SK-N-SH treated with all-trans-retinoic acid at 6 μM for 48 hours (cell line): ENCODE results near the gene NCOA6.
A peak's percentile ranks its signal among the peaks of the same experiment; 100 is the strongest.
"Not testable (repeated sequence)": the region's sequence is repeated elsewhere in the genome, so short reads cannot be mapped to it uniquely, and the experiment has no call there.

Source experiments
- ATAC-seq: fragments of 200-7000 bp; cut with Tn5 transposase; 3 replicates; pipeline ENCODE4 v1.9.1; 2020; ENCODE audit warnings: mild to moderate bottlenecking, moderate library complexity
- ARNTL ChIP-seq: fragments of 450-650 bp; formaldehyde crosslinking; IDR thresholded peaks from 2 replicates; pipeline ENCODE4 v1.5.0; 2020; ENCODE audit warnings: low read depth, mild to moderate bottlenecking, moderate library complexity, borderline replicate concordance
- BACH2 ChIP-seq: fragments of 250-450 bp; sonication (Bioruptor Pico); IDR thresholded peaks from 2 replicates; pipeline ENCODE4 v1.9.0; 2021; ENCODE audit warnings: mild to moderate bottlenecking, borderline replicate concordance
- CSDC2 ChIP-seq: fragments of 250-450 bp; sonication (Bioruptor Pico); IDR thresholded peaks from 2 replicates; pipeline ENCODE4 v1.5.0; 2020; ENCODE audit warnings: mild to moderate bottlenecking, moderate library complexity
- ESRRG ChIP-seq: fragments of 250-450 bp; sonication (Bioruptor Pico); IDR thresholded peaks from 2 replicates; pipeline ENCODE4 v1.6.1; 2021; ENCODE audit warnings: mild to moderate bottlenecking
- GLIS3 ChIP-seq: fragments of 250-450 bp; sonication (Bioruptor Pico); IDR thresholded peaks from 2 replicates; pipeline ENCODE4 v1.5.0; 2020; ENCODE audit warnings: mild to moderate bottlenecking, moderate library complexity
- ISL1 ChIP-seq: fragments of 250-450 bp; sonication (Bioruptor Pico); IDR thresholded peaks from 2 replicates; pipeline ENCODE4 v2.1.2; 2022; ENCODE audit warnings: mild to moderate bottlenecking, moderate library complexity
- OSR1 ChIP-seq: fragments of 250-450 bp; sonication (Bioruptor Pico); IDR thresholded peaks from 2 replicates; pipeline ENCODE4 v1.8.0; 2022; ENCODE audit warnings: moderate library complexity, mild to moderate bottlenecking, inconsistent platforms
- RARB ChIP-seq: fragments of 250-450 bp; sonication (Bioruptor Pico); IDR thresholded peaks from 2 replicates; pipeline ENCODE4 v1.8.0; 2021; ENCODE audit warnings: mild to moderate bottlenecking, moderate library complexity
- SNAI2 ChIP-seq: fragments of 250-450 bp; sonication (Bioruptor Pico); IDR thresholded peaks from 2 replicates; pipeline ENCODE4 v1.5.0; 2020; ENCODE audit warnings: mild to moderate bottlenecking, moderate library complexity
- TCF4 ChIP-seq: fragments of 250-450 bp; sonication (Bioruptor Pico); IDR thresholded peaks from 2 replicates; pipeline ENCODE4 v1.8.0; 2021; ENCODE audit warnings: mild to moderate bottlenecking, moderate library complexity, borderline replicate concordance
- TOX ChIP-seq: fragments of 250-450 bp; sonication (Bioruptor Pico); IDR thresholded peaks from 2 replicates; pipeline ENCODE4 v1.8.0; 2021; ENCODE audit warnings: mild to moderate bottlenecking, moderate library complexity, borderline replicate concordance
- ZC3H10 ChIP-seq: fragments of 250-450 bp; sonication (Bioruptor Pico); IDR thresholded peaks from 2 replicates; pipeline ENCODE4 v1.5.1; 2021; ENCODE audit warnings: mild to moderate bottlenecking, moderate library complexity
- ZFP3 ChIP-seq: fragments of 250-450 bp; sonication (Bioruptor Pico); IDR thresholded peaks from 2 replicates; pipeline ENCODE4 v1.5.0; 2020; ENCODE audit warnings: mild to moderate bottlenecking, moderate library complexity
- ZFP30 ChIP-seq: fragments of 450-650 bp; formaldehyde crosslinking; IDR thresholded peaks from 2 replicates; pipeline ENCODE4 v1.5.0; 2022; ENCODE audit warnings: mild to moderate bottlenecking, moderate library complexity
- ZNF565 ChIP-seq: fragments of 450-650 bp; formaldehyde crosslinking; conservative IDR thresholded peaks from 2 replicates; pipeline ENCODE4 v1.5.0; 2020; ENCODE audit warnings: low read depth, mild to moderate bottlenecking, moderate library complexity
- ZNF70 ChIP-seq: fragments of 450-650 bp; formaldehyde crosslinking; IDR thresholded peaks from 2 replicates; pipeline ENCODE4 v1.5.0; 2020; ENCODE audit warnings: mild to moderate bottlenecking, moderate library complexity
- TF ChIP-seq, protein P1 (sequence below): fragments of 250-450 bp; sonication (Bioruptor Pico); IDR thresholded peaks from 2 replicates; pipeline ENCODE4 v1.8.0; 2020; ENCODE audit warnings: mild to moderate bottlenecking, moderate library complexity, borderline replicate concordance
- TF ChIP-seq, protein P2 (sequence below): fragments of 250-450 bp; sonication (Bioruptor Pico); IDR thresholded peaks from 2 replicates; pipeline ENCODE4 v1.5.1; 2020; ENCODE audit warnings: low read depth, mild to moderate bottlenecking, moderate library complexity
- TF ChIP-seq, protein P3 (sequence below): fragments of 250-450 bp; sonication (Bioruptor Pico); IDR thresholded peaks from 2 replicates; pipeline ENCODE4 v1.8.0; 2021; ENCODE audit warnings: low read depth, mild to moderate bottlenecking, moderate library complexity, borderline replicate concordance
- TF ChIP-seq, protein P4 (sequence below): fragments of 250-450 bp; sonication (Bioruptor Pico); IDR thresholded peaks from 2 replicates; pipeline ENCODE4 v1.5.0; 2020; ENCODE audit warnings: mild to moderate bottlenecking, moderate library complexity

The NCOA6 gene

DNA sequence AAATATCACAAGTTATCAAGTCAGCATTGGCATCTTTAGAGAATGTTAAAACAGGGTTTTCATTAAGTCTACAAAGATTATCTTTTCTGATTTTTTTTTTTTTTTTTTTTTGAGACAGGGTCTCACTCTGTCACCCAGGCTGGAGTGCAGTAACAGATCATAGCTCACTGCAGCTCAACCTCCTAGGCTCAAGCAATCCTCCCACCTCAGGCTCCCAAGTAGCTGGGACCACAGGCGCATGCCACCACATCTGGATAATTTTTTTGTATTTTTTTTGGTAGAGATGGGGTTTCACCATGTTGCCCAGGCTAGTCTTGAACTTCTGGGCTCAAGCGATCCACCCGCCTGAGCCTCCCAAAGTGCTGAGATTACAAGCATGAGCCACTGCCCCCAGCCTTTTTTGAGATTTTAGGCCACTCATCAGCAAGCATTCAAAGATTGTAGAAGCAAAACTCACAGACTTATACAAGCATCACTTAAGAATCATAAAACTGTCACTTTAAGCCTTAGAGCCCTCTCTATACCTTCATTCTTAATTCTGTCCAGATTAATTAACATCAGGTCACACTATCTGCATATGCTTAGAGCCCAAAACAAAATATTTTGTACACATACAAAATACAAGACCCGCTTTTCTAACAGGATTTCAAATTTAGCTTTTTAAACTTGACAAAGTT is 32.6 kb downstream of the NCOA6 start (continued):
- TF ChIP-seq, protein P1, sequence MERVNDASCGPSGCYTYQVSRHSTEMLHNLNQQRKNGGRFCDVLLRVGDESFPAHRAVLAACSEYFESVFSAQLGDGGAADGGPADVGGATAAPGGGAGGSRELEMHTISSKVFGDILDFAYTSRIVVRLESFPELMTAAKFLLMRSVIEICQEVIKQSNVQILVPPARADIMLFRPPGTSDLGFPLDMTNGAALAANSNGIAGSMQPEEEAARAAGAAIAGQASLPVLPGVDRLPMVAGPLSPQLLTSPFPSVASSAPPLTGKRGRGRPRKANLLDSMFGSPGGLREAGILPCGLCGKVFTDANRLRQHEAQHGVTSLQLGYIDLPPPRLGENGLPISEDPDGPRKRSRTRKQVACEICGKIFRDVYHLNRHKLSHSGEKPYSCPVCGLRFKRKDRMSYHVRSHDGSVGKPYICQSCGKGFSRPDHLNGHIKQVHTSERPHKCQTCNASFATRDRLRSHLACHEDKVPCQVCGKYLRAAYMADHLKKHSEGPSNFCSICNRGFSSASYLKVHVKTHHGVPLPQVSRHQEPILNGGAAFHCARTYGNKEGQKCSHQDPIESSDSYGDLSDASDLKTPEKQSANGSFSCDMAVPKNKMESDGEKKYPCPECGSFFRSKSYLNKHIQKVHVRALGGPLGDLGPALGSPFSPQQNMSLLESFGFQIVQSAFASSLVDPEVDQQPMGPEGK (CRISPR knock-in tag) = no peak
- TF ChIP-seq, protein P2, sequence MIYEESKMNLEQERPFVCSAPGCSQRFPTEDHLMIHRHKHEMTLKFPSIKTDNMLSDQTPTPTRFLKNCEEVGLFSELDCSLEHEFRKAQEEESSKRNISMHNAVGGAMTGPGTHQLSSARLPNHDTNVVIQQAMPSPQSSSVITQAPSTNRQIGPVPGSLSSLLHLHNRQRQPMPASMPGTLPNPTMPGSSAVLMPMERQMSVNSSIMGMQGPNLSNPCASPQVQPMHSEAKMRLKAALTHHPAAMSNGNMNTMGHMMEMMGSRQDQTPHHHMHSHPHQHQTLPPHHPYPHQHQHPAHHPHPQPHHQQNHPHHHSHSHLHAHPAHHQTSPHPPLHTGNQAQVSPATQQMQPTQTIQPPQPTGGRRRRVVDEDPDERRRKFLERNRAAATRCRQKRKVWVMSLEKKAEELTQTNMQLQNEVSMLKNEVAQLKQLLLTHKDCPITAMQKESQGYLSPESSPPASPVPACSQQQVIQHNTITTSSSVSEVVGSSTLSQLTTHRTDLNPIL (CRISPR knock-in tag) = no peak
- TF ChIP-seq TCF4 (CRISPR knock-in tag) = no peak
- no peak for TF ChIP-seq TOX
- no peak for TF ChIP-seq ZC3H10 (CRISPR knock-in tag)
- no peak for TF ChIP-seq ZFP3 (CRISPR knock-in tag)
- no peak for TF ChIP-seq ZFP30
- TF ChIP-seq, protein P3, sequence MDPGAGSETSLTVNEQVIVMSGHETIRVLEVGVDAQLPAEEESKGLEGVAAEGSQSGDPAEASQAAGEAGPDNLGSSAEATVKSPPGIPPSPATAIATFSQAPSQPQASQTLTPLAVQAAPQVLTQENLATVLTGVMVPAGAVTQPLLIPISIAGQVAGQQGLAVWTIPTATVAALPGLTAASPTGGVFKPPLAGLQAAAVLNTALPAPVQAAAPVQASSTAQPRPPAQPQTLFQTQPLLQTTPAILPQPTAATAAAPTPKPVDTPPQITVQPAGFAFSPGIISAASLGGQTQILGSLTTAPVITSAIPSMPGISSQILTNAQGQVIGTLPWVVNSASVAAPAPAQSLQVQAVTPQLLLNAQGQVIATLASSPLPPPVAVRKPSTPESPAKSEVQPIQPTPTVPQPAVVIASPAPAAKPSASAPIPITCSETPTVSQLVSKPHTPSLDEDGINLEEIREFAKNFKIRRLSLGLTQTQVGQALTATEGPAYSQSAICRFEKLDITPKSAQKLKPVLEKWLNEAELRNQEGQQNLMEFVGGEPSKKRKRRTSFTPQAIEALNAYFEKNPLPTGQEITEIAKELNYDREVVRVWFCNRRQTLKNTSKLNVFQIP (CRISPR knock-in tag) = no peak
- no peak for TF ChIP-seq RARB (CRISPR knock-in tag)

DNA sequence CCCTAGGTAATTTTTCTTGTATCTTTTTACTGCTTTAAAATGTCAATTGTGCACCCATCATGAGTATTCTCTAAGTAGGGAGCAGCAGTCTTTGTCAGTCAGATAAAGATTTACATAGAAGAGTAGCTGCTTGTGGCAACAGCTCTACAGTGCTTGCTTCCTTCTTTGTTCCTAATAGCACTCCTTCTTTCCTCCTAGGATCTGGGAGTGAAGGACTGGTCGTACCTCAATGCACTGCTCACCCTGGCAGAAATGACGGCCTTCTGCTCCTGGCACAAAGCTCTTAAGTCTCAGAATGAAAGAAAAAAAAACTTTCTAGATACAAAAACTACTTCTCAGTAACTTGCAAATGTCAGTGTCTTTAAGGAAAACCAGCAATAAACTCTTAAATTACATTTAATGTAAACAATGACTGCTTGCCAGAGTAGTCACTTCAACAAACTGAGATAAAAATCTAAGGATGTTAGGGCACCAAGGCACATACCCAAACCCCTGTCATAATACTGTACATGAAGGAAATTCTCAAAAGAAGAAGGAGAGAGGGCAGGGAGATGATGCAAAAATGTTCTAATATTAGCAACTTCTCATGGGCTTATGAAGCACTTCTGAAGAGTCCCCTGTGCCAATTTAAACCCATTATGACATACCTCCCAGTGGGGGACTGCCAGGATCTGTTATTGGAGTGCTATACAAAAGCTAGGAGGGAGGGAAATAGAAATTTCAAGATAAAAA is 34.0 kb downstream of the NCOA6 start:
- peak; percentile 82 for ATAC-seq
- TF ChIP-seq ZNF70 (CRISPR knock-in tag) = no peak
- peak; percentile 61 for TF ChIP-seq ISL1 (CRISPR knock-in tag)
- no peak for TF ChIP-seq ARNTL (CRISPR knock-in tag)

DNA sequence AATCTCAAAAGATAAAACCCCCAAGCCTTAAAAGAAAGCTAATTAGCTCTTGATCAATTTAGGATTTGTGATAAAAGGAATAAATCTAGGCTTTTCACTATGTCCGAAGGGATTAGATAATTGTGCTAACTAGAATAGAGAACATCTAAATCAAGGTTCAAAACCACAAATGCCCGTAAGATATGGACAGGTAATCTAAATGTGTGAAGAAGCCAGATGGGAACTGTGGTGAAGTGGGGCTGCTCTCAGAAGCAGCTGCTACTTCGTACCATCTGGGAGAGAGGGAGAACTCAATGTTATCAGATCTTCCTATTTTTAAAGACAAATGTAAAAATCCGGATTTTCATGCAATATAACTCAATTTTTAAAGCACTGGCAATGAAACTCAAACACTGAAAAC is 44.2 kb downstream of the NCOA6 start:
- no peak for ATAC-seq
- peak; percentile 62; the same call in 1 of the 2 replicates for TF ChIP-seq TCF4 (CRISPR knock-in tag)
- no peak for TF ChIP-seq ZFP30

DNA sequence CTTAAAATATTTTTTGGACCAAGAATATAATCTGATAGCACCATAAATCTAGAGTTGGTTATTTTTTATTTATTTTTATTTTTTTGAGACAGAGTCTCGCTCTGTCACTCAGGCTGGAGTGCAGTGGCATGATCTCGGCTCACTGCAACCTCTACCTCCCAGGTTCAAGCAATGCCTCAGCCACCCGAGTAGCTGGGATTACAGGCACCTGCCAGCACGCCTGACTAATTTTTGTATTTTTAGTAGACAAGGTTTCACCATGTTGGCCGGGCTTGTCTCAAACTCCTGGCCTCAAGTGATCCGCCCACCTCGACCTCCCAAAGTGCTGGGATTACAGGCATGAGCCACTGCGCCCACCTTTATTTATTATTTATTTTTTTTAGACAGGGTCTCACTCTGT is 45.2 kb downstream of the NCOA6 start:
- not testable (repeated sequence) for ATAC-seq

DNA sequence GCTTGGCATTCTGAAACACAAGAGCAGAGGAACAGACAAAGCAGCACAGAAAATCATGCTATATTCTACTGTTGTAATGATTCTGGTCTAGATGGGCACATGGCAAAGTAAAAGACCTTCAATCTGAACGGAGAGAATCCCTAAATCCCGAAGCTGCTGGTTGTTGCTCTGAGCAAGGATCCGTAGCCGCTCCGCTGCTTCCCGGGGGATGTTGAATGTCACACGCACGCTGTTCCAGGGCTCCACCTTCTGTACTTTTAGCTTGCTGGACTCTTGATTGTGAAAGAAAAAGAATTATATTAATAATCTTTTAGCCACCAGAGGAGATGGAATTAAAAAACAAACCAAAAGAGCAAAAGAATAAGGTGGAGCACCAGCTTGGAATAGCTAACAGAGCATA is 49.3 kb downstream of the NCOA6 start:
- no peak for ATAC-seq
- TF ChIP-seq, protein P3 (CRISPR knock-in tag) = no peak
- no peak for TF ChIP-seq OSR1 (CRISPR knock-in tag)
- no peak for TF ChIP-seq SNAI2
- TF ChIP-seq, protein P1 (CRISPR knock-in tag) = no peak
- TF ChIP-seq RARB (CRISPR knock-in tag) = no peak
- no peak for TF ChIP-seq CSDC2 (CRISPR knock-in tag)
- no peak for TF ChIP-seq BACH2
- TF ChIP-seq ZNF565 = no peak
- TF ChIP-seq ESRRG (CRISPR knock-in tag) = no peak
- TF ChIP-seq, protein P2 (CRISPR knock-in tag) = no peak
- TF ChIP-seq, protein P4, sequence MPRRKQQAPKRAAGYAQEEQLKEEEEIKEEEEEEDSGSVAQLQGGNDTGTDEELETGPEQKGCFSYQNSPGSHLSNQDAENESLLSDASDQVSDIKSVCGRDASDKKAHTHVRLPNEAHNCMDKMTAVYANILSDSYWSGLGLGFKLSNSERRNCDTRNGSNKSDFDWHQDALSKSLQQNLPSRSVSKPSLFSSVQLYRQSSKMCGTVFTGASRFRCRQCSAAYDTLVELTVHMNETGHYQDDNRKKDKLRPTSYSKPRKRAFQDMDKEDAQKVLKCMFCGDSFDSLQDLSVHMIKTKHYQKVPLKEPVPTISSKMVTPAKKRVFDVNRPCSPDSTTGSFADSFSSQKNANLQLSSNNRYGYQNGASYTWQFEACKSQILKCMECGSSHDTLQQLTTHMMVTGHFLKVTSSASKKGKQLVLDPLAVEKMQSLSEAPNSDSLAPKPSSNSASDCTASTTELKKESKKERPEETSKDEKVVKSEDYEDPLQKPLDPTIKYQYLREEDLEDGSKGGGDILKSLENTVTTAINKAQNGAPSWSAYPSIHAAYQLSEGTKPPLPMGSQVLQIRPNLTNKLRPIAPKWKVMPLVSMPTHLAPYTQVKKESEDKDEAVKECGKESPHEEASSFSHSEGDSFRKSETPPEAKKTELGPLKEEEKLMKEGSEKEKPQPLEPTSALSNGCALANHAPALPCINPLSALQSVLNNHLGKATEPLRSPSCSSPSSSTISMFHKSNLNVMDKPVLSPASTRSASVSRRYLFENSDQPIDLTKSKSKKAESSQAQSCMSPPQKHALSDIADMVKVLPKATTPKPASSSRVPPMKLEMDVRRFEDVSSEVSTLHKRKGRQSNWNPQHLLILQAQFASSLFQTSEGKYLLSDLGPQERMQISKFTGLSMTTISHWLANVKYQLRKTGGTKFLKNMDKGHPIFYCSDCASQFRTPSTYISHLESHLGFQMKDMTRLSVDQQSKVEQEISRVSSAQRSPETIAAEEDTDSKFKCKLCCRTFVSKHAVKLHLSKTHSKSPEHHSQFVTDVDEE (CRISPR knock-in tag) = no peak
- no peak for TF ChIP-seq GLIS3 (CRISPR knock-in tag)
- no peak for TF ChIP-seq ZNF70 (CRISPR knock-in tag)
- no peak for TF ChIP-seq ISL1 (CRISPR knock-in tag)
- TF ChIP-seq, all 23 proteins: peak for 0
